Measurements from ENCODE around the gene STK32B. TPM values are rescaled to one million over a fixed set of nuclear protein-coding genes. Genes with fewer than 3 reads are reported as not detected.

Gene STK32B
- total RNA-seq, 1 experiment from 2014 or later, result 11.6 TPM

DNA sequence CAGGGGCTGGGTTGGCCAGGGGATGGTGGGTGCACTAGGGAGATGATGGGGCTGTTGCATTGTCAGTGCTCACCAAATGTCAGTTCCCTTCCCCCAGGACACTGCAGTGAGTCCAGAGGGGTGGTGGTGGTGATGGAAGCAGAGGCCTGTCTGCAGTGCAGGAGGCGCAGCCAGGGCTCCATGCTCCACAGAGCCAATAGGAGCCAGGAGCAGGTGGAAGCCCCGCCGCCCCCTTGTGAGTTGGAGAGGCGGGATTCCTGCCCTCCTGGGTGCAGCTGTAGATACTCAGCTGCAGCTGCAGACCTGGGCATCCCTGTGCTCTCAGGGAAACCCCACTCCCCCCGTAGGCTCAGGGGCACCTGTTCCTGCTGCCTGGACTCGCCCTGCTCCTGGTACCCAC lies 372.4 kb downstream of the STK32B start:
- intact Hi-C loops (cut with micrococcal nuclease; ENCODE audit: unreplicated experiment), result no loop called here
- no TSS peak for BruUV-seq (replicated peaks)
- no peak overlapping the region for H3K4me3 ChIP-seq (ENCODE audit: low read depth in 2 of 2, low read length in 2 of 2)
- H3K36me3 ChIP-seq (ENCODE audit: control insufficient read depth, insufficient read depth, low read length), result no peaks in the 10 kb centered on the region
- in situ Hi-C loops (cut with HindIII; ENCODE audit: low pct_unique_long_range_greater_than_20kb, low sequenced_read_pairs), result no loop called here
- no peaks in the 10 kb centered on the region for H3K9me3 ChIP-seq (ENCODE audit: control insufficient read depth, insufficient read depth, low read depth, low read length)
- no peak overlapping the region for H3K27ac ChIP-seq (ENCODE audit: low read length)
- H3K27me3 ChIP-seq (ENCODE audit: control insufficient read depth, insufficient read depth, low read length), result no peaks in the 10 kb centered on the region
- DNase-seq (ENCODE audit: low read depth, low spot score), result no peak
- H3K4me1 ChIP-seq (ENCODE audit: control insufficient read depth, insufficient read depth, low read length), result no peaks in the 10 kb centered on the region
- POLR2A ChIA-PET, result no interaction called here
- TF ChIP-seq TCF7L2 (IDR thresholded peaks at IDR 0.05; ENCODE audit: low read depth, low read length) (no peak), POLR2AphosphoS5 (IDR thresholded peaks at IDR 0.05; ENCODE audit: low read depth, low read length) (no peak), SIN3A (IDR thresholded peaks at IDR 0.05; ENCODE audit: borderline replicate concordance, insufficient read depth, low read depth, low read length) (no peak)
- TF ChIP-seq, protein P1, sequence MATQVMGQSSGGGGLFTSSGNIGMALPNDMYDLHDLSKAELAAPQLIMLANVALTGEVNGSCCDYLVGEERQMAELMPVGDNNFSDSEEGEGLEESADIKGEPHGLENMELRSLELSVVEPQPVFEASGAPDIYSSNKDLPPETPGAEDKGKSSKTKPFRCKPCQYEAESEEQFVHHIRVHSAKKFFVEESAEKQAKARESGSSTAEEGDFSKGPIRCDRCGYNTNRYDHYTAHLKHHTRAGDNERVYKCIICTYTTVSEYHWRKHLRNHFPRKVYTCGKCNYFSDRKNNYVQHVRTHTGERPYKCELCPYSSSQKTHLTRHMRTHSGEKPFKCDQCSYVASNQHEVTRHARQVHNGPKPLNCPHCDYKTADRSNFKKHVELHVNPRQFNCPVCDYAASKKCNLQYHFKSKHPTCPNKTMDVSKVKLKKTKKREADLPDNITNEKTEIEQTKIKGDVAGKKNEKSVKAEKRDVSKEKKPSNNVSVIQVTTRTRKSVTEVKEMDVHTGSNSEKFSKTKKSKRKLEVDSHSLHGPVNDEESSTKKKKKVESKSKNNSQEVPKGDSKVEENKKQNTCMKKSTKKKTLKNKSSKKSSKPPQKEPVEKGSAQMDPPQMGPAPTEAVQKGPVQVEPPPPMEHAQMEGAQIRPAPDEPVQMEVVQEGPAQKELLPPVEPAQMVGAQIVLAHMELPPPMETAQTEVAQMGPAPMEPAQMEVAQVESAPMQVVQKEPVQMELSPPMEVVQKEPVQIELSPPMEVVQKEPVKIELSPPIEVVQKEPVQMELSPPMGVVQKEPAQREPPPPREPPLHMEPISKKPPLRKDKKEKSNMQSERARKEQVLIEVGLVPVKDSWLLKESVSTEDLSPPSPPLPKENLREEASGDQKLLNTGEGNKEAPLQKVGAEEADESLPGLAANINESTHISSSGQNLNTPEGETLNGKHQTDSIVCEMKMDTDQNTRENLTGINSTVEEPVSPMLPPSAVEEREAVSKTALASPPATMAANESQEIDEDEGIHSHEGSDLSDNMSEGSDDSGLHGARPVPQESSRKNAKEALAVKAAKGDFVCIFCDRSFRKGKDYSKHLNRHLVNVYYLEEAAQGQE (IDR thresholded peaks at IDR 0.05; ENCODE audit: insufficient read depth in 1 of 2, low read depth in 2 of 2, low read length in 1 of 2), result no peak
- TF ChIP-seq, protein P2, sequence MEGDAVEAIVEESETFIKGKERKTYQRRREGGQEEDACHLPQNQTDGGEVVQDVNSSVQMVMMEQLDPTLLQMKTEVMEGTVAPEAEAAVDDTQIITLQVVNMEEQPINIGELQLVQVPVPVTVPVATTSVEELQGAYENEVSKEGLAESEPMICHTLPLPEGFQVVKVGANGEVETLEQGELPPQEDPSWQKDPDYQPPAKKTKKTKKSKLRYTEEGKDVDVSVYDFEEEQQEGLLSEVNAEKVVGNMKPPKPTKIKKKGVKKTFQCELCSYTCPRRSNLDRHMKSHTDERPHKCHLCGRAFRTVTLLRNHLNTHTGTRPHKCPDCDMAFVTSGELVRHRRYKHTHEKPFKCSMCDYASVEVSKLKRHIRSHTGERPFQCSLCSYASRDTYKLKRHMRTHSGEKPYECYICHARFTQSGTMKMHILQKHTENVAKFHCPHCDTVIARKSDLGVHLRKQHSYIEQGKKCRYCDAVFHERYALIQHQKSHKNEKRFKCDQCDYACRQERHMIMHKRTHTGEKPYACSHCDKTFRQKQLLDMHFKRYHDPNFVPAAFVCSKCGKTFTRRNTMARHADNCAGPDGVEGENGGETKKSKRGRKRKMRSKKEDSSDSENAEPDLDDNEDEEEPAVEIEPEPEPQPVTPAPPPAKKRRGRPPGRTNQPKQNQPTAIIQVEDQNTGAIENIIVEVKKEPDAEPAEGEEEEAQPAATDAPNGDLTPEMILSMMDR (IDR thresholded peaks at IDR 0.05), result no peak
- ATAC-seq, result no peak
- CTCF ChIA-PET, result no interaction called here

DNA sequence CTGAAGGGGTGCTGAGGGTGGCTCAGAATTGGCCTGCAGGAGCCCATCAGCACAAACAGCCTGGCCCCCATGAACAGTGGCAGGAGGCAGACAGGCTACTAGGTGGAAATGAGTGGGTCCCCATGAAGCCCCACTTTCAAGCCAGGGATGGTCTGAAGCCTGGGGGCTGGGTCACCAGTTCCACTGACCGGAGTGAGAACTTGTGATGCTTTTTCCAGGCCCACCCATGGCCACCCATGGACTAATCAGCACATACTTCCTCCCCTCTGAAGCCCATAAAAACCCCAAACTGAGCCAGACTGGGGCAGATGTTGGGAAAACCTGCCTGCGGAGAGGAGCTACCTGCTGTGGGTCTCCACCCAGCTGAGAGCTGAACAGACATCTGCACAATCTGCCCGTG lies 372.9 kb downstream of the STK32B start:
- no peak overlapping the region for H3K4me3 ChIP-seq (ENCODE audit: low read depth in 2 of 2, low read length in 2 of 2)

More for the DNA sequence above, 372.9 kb downstream of the STK32B start:
- intact Hi-C loops (cut with micrococcal nuclease; ENCODE audit: unreplicated experiment), result no loop called here
- H3K9me3 ChIP-seq (ENCODE audit: control insufficient read depth, insufficient read depth, low read depth, low read length), result no peaks in the 10 kb centered on the region
- in situ Hi-C loops (cut with HindIII; ENCODE audit: low pct_unique_long_range_greater_than_20kb, low sequenced_read_pairs), result no loop called here
- ATAC-seq (no peak), DNase-seq (ENCODE audit: low read depth, low spot score) (no peak)
- TF ChIP-seq, protein P2 (IDR thresholded peaks at IDR 0.05), result no peak
- TF ChIP-seq, protein P1 (IDR thresholded peaks at IDR 0.05; ENCODE audit: insufficient read depth in 1 of 2, low read depth in 2 of 2, low read length in 1 of 2), result no peak
- TF ChIP-seq SIN3A (IDR thresholded peaks at IDR 0.05; ENCODE audit: borderline replicate concordance, insufficient read depth, low read depth, low read length) (no peak), POLR2AphosphoS5 (IDR thresholded peaks at IDR 0.05; ENCODE audit: low read depth, low read length) (no peak), TCF7L2 (IDR thresholded peaks at IDR 0.05; ENCODE audit: low read depth, low read length) (no peak)
- ChIA-PET POLR2A (no interaction called here), CTCF (no interaction called here)
- H3K27ac ChIP-seq (ENCODE audit: low read length), result no peak overlapping the region
- H3K4me1 ChIP-seq (ENCODE audit: control insufficient read depth, insufficient read depth, low read length), result no peaks in the 10 kb centered on the region
- no peaks in the 10 kb centered on the region for H3K27me3 ChIP-seq (ENCODE audit: control insufficient read depth, insufficient read depth, low read length)
- H3K36me3 ChIP-seq (ENCODE audit: control insufficient read depth, insufficient read depth, low read length), result no peaks in the 10 kb centered on the region
- no TSS peak for BruUV-seq (replicated peaks)

All from Panc1 (cell line).